ENCODE results near the gene MAN1C1.
"Not testable (repeated sequence)": the region's sequence is repeated elsewhere in the genome, so short reads cannot be mapped to it uniquely, and the experiment has no call there.

MAN1C1 gene

GRCh38 chr1:25716320-25716719 lies 99.7 kb downstream of the MAN1C1 start:
- no peak for DNase-seq (ENCODE audit: low read depth)

GRCh38 chr1:25718732-25719131 lies 102.1 kb downstream of the MAN1C1 start:
- no peak for DNase-seq (ENCODE audit: low read depth)

DNA sequence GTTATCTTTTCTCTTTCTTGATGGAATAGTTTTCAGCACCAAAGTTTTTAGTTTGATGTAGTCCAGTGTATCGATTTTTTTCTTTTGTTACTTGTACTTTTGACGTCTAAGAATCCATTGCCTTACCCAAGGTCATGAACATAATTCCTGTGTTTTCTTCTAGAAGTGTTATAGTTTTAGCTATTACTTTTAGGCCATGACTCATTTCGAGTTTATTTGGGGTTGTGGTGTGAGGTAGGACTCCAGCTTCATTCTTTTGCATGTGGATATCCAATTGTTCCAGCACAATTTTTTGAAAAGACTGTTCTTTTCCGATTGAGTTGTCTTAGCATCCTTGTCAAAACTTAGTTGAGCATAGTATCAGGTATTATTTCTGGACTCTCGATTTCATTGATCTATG lies 104.0 kb downstream of the MAN1C1 start:
- DNase-seq (ENCODE audit: low read depth), result no peak

DNA sequence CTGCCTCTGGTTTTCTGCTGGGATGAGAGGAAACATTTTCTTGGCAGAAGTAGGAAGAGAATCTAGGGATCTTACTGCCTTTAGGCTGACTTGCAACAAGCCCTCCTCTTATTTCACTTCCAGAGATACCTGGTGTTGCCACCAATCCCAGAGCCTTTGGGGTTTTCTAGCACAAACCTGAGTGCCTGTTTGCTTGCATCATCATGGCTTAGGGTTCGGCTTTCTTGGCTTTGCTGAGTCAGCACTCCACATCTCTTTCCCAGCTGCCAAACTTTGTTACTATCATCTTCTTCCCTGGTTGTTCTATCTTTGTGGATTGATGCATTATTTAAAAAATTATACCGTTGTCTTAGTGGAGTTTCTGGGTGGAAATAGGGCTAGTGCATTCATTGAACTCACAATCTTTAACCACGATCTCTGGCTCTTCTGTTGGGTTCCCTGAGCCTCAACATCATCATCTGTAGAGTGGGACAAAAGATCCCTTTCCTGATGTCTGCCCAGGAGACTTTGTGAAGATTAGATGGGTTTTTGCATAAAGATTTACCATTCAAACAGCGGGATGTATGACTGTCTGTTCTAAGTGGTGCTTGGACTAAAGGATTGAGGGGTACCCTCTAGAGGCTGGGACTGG lies 106.8 kb downstream of the MAN1C1 start:
- DNase-seq (ENCODE audit: low read depth), result no peak

- DNase-seq (ENCODE audit: low read depth), result no peak
Observed at GRCh38 chr1:25724201-25724600, 107.6 kb downstream of the MAN1C1 start.

DNA sequence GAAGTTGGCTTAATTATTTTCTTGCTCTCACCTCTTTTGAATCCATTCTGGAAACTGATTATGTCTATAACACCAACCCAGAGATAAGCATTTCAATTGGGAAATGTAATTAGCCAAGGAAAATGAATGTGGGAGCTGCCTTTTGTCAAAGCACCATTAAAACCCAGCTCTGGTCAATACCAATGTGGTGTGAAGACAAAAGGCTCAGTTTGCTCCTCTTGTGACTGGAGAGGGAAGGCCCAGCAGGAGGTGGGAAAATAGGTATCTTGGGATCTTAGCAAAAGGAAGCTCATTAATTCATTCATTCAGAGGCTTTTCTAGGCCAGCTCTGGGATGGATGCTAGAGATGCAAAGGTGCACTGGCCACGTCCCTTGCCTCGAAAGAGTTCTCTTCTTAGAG lies 108.4 kb downstream of the MAN1C1 start:
- DNase-seq (ENCODE audit: low read depth), result no peak

GRCh38 chr1:25725482-25725881 lies 108.9 kb downstream of the MAN1C1 start:
- DNase-seq (ENCODE audit: low read depth), result no peak

- no peak for DNase-seq (ENCODE audit: low read depth)
Observed at GRCh38 chr1:25727088-25727487, 110.5 kb downstream of the MAN1C1 start.

DNA sequence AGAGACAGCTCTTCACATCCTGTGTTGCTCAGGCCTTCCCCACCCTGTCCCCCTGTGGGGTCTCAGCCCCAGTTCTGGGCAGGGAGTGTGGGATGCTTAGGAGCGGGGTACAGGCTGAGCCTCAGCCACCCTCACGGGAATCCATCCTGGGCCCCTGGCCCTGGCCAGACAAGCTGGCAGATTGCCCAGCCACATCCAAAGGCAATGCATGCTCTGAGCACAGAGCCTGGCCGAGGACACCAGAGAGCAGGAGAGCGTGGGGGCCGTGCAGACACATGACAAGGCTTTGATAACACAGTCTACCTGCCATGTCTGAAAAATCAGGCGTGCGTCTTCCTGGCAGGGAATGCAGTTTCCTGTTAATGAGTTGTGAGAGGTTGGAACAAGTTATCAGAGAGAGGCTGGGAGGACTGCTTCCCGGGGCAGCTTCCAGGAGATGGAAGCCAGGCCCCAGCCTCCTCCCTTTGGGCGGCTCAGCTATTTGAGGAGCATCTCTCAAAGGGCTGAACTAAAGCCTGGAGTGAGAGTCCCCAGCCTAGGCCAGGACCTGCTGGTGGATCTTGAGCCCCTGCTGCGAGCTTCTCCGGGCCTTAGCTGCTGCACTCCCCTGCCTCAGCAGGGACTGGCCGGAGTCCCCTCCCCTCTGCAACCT lies 111.2 kb downstream of the MAN1C1 start:
- DNase-seq (ENCODE audit: low read depth), result no peak

- no peak for DNase-seq (ENCODE audit: low read depth)
Observed at GRCh38 chr1:25728301-25728935, 111.8 kb downstream of the MAN1C1 start.

GRCh38 chr1:25729045-25729444 lies 112.5 kb downstream of the MAN1C1 start:
- no peak for DNase-seq (ENCODE audit: low read depth)

GRCh38 chr1:25729790-25730644 lies 113.4 kb downstream of the MAN1C1 start:
- no peak for DNase-seq (ENCODE audit: low read depth)

- no peak for DNase-seq (ENCODE audit: low read depth)
Observed at GRCh38 chr1:25731148-25731547, 114.6 kb downstream of the MAN1C1 start.

GRCh38 chr1:25731626-25732370 lies 115.2 kb downstream of the MAN1C1 start:
- DNase-seq (ENCODE audit: low read depth), result no peak

- DNase-seq (ENCODE audit: low read depth), result no peak
Observed at GRCh38 chr1:25732821-25733220, 116.2 kb downstream of the MAN1C1 start.

DNA sequence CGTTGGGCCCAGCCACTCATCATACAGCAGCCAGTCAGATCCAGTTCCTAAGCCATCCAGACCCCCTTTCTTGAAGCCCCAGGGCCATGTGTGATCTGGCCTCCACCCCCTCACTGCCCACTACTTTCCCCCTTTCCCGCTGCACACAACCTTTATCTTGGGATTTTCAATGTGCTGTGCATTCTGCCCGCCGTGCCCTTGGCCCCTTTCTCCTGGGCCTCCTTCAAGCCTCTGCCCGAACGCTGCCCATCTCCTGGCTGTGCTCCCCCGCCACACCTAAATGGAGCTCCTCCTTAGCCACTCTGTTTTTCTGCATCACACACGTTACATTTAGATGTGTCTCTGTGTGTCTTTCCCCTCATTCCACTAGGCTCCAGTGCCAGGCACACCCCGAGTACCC lies 116.7 kb downstream of the MAN1C1 start:
- DNase-seq (ENCODE audit: low read depth), result no peak

DNA sequence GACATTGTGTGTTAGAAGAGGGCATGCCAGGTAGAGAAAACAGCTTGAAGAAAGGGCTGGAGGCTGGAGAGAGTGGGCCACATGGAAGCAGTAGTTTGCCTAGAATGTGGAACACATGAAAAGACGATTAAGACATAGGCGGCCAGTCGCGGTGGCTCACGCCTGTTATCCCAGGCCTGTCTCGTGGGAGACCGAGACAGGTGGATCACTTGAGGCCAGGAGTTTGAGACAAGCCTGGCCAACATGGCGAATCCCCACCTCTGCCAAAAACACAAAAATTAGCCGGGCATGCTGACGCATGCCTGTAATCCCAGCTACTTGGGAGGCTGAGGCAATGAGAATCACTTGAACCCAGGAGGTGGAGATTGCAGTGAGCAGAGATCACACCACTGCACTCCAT lies 118.4 kb downstream of the MAN1C1 start:
- not testable (repeated sequence) for DNase-seq (ENCODE audit: low read depth)

- no peak for DNase-seq (ENCODE audit: low read depth)
Observed at GRCh38 chr1:25735956-25736529, 119.5 kb downstream of the MAN1C1 start.

DNA sequence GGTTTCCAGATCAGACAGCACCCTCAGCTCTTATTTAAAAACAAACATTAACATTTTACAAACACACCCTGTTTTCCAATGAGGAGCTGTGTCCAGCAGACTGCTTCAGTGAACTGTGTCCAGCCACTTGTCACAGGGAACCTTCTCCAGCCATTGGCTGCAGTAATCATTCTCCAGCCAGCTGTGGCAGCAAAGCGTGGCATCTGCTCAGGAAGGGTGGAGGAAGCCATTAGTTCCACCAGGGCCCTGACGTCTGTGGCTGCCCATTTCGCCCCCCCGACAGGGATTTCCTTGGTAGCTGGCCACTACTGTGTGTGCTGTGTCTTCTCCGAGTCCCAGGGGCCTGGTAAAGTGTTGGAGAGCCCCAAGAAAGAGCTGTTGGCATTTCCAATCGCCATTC lies 120.5 kb downstream of the MAN1C1 start:
- DNase-seq (ENCODE audit: low read depth), result no peak

DNA sequence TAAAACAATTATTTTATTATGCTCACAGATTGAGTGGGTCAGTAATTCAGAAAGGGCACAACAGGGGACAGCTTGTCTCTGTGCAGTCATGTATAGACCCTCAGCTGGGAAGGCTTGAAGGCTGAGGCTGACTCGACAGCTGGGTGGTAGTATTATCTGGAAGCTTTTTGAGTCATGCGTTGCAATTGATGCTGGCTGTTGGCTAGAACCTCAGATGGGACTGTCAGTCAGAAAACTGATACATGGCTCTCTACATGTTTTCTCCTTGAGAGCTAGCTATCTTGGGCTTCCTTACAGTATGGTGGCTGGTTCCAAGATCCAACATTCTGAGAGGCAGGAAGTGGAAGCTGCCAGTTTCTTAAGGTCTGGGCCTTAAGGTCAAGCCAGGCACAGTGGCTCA lies 121.9 kb downstream of the MAN1C1 start:
- DNase-seq (ENCODE audit: low read depth), result no peak

- no peak for DNase-seq (ENCODE audit: low read depth)
Observed at GRCh38 chr1:25739341-25739740, 122.8 kb downstream of the MAN1C1 start.

DNA sequence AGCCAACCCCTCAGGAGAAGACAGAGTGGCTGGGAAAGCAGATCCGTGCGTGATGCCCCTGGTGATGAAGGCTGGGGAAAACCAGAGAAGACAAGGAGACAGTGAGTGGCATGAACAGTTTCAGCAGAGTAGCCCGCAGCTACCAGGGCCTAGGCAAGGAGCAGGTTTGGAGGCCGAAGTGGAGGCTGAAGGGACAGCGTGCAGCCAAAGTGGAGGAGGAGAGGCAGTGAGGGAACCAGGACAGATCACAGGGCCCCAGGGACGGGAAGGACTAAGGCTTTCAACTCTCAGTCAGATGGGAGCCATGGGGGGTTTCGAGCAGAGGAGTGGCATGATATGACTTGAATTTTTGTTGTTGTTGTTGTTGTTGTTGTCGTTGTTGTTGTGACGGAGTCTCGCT lies 123.5 kb downstream of the MAN1C1 start:
- no peak for DNase-seq (ENCODE audit: low read depth)

All from ELR (cell line).